NT2/D1 (cell line): ENCODE measurements around the gene DDX1.

Experiments used
- DNase-seq: peaks from one replicate; pipeline ENCODE4 v3.0.0-alpha.2; 2011; ENCODE audit warnings: low read depth, low spot score
- H3K27me3 ChIP-seq: 2 replicates; pipeline ENCODE4 v1.6.0; 2011; ENCODE audit warnings: mild to moderate bottlenecking; ENCODE audit not compliant: insufficient read length, insufficient read depth
- H3K36me3 ChIP-seq: 2 replicates; pipeline ENCODE4 v1.6.1; 2011; ENCODE audit warnings: mild to moderate bottlenecking, low read length, mixed read lengths; ENCODE audit not compliant: insufficient read depth, insufficient read length
- H3K4me1 ChIP-seq: 2 replicates; pipeline ENCODE4 v1.5.1; 2011; ENCODE audit not compliant: insufficient read depth, insufficient read length
- H3K4me3 ChIP-seq: 2 replicates; pipeline ENCODE4 v1.5.1; 2011; ENCODE audit warnings: low read depth; ENCODE audit not compliant: insufficient read length
- H3K9ac ChIP-seq: 2 replicates; pipeline ENCODE4 v1.6.0; 2011; ENCODE audit warnings: low read depth; ENCODE audit not compliant: insufficient read length
- H3K9me3 ChIP-seq: 2 replicates; pipeline ENCODE4 v1.5.1; 2011; ENCODE audit warnings: mild to moderate bottlenecking, low read length; ENCODE audit not compliant: insufficient read depth
- SUZ12 ChIP-seq: IDR thresholded peaks from 2 replicates; pipeline ENCODE4 v1.6.1; 2011; ENCODE audit not compliant: insufficient read length, insufficient read depth; ENCODE audit errors: extremely low read depth
- YY1 ChIP-seq: IDR thresholded peaks from 2 replicates; pipeline ENCODE4 v1.6.1; 2011; ENCODE audit not compliant: insufficient read length, insufficient read depth
- ZNF274 ChIP-seq: IDR thresholded peaks from 2 replicates; pipeline ENCODE4 v1.6.1; 2011; ENCODE audit warnings: mild to moderate bottlenecking, low read depth, low read length

The DDX1 gene

DNA sequence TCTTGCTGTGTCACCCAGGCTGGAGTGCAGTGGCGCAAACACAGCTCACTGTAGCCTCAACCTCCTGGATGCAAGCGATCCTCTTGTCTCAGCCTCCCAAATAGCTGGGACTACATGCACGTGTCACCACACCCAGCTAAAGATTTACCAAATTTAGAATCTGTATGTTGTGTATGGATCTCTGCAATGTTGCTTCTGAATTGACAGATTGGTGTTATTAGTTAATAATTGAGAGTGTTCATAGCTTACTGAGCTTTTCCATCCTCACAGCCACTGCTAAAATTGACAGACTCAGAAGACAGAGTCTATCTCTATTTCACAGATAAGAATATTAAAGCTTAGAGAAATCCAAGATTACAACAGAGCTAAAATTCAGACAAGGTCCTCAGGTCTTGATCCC, 26.3 kb upstream of the DDX1 start:
- DNase-seq = no peak
- Histone ChIP-seq H3K9me3 (no peaks in the 10 kb centered on the region), H3K4me3 (no peak overlapping the region), H3K9ac (no peak overlapping the region), H3K36me3 (no peaks in the 10 kb centered on the region), H3K27me3 (no peaks in the 10 kb centered on the region), H3K4me1 (no peaks in the 10 kb centered on the region)
- no peak for TF ChIP-seq SUZ12
- no peak for TF ChIP-seq YY1
- no peak for TF ChIP-seq ZNF274

DNA sequence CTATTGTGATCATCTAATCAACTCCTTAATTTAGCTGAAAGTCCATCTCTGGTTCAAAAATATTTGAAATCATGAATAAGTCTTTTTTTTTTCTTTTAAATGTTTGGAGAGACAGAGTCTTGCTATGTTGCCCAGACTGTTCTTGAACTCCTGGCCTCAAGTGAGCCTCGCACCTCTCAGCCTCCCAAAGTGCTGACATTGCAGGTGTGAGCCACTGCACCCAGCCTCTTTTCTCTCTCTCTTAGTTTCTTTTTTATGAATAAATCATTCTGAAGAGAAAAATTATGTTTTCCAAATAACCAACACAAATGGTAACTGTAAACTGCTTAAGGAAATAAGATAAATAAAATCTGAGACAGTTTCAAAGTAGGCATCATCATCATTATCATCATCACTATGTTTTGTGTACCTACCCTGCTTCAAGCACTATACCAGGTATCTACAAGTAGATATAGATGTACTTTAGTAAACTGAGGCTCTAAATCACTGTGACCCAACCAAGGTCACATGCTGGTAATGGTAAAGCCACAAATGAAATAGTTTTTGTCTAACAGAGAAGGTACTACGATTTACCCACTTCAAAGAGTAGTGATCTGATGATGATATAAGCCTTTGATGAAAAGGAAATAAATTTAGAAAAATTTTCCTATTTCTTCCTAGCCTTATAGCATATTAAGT, 25.5 kb upstream of the DDX1 start:
- no peak for DNase-seq
- H3K27me3 ChIP-seq = no peaks in the 10 kb centered on the region
- no peaks in the 10 kb centered on the region for H3K36me3 ChIP-seq
- no peak for TF ChIP-seq SUZ12
- TF ChIP-seq ZNF274 = no peak
- TF ChIP-seq YY1 = no peak
- H3K9ac ChIP-seq = no peak overlapping the region
- no peaks in the 10 kb centered on the region for H3K4me1 ChIP-seq
- H3K4me3 ChIP-seq = no peak overlapping the region
- H3K9me3 ChIP-seq = no peaks in the 10 kb centered on the region

DNA sequence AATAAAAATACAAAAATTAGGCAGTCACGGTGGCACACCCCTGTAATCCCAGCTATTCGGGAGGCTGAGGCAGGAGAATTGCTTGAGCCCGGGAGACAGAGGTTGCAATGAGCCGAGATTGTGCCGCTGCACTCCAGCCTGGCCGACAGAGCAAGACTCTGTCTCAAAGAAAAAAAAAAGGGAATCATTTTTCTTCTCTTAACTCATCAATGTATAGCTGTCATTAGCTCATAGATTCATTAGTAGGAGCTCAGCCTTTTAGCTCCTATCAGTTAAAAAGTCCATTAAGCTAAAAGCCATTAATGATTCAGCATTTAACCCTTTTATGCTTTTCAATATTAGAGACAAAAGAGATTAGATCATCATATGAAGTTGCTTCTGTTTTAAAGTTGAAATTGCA, 24.8 kb upstream of the DDX1 start:
- no peak overlapping the region for H3K4me3 ChIP-seq
- H3K36me3 ChIP-seq = no peaks in the 10 kb centered on the region
- DNase-seq = no peak
- H3K9ac ChIP-seq = no peak overlapping the region
- H3K4me1 ChIP-seq = no peaks in the 10 kb centered on the region
- TF ChIP-seq SUZ12 = no peak
- TF ChIP-seq ZNF274 = no peak
- no peak for TF ChIP-seq YY1
- no peaks in the 10 kb centered on the region for H3K27me3 ChIP-seq
- no peaks in the 10 kb centered on the region for H3K9me3 ChIP-seq

DNA sequence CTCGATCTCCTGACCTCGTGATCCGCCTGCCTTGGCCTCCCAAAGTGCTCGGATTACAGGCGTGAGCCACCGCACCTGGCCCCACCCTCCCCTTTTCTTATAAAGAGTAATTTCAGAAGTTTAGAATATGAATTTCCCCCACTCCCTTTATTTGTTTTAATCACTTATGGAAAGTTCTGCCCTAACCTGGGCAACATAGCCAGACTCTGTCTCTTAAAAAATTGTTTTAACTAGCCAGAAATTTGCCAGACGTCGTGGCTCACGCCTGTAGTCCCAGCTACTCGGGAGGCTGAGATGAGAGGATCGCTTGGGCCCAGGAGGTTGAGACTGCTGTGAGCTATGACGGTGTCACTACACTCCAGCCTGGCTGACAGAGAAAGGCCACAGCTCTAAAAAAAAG, 22.8 kb upstream of the DDX1 start:
- Histone ChIP-seq H3K9me3 (no peaks in the 10 kb centered on the region), H3K4me1 (no peaks in the 10 kb centered on the region), H3K4me3 (no peak overlapping the region), H3K9ac (no peak overlapping the region), H3K36me3 (no peaks in the 10 kb centered on the region), H3K27me3 (no peaks in the 10 kb centered on the region)
- no peak for DNase-seq
- TF ChIP-seq SUZ12 (no peak), ZNF274 (no peak), YY1 (no peak)

GRCh38 chr2:15570104-15570503, 21.6 kb upstream of the DDX1 start:
- no peaks in the 10 kb centered on the region for H3K9me3 ChIP-seq
- no peaks in the 10 kb centered on the region for H3K27me3 ChIP-seq
- TF ChIP-seq YY1 (no peak), ZNF274 (no peak), SUZ12 (no peak)
- H3K4me1 ChIP-seq = no peaks in the 10 kb centered on the region
- H3K36me3 ChIP-seq = no peaks in the 10 kb centered on the region
- no peak overlapping the region for H3K4me3 ChIP-seq
- no peak for DNase-seq
- H3K9ac ChIP-seq = no peak overlapping the region

- TF ChIP-seq SUZ12 (no peak), ZNF274 (no peak), YY1 (no peak)
- DNase-seq = no peak
- H3K9ac ChIP-seq = no peak overlapping the region
- H3K27me3 ChIP-seq = no peaks in the 10 kb centered on the region
- H3K36me3 ChIP-seq = no peaks in the 10 kb centered on the region
- no peaks in the 10 kb centered on the region for H3K9me3 ChIP-seq
- no peaks in the 10 kb centered on the region for H3K4me1 ChIP-seq
- no peak overlapping the region for H3K4me3 ChIP-seq
Measured at GRCh38 chr2:15571729-15572128, 19.9 kb upstream of the DDX1 start.

- Histone ChIP-seq H3K9me3 (no peaks in the 10 kb centered on the region), H3K4me3 (no peak overlapping the region), H3K9ac (no peak overlapping the region), H3K4me1 (no peaks in the 10 kb centered on the region), H3K27me3 (no peaks in the 10 kb centered on the region), H3K36me3 (no peaks in the 10 kb centered on the region)
- TF ChIP-seq SUZ12 (no peak), YY1 (no peak), ZNF274 (no peak)
- DNase-seq = peak; percentile 85
Measured at GRCh38 chr2:15577071-15577735, 14.5 kb upstream of the DDX1 start.
